IPS DF 19.7 (cell line): ENCODE results near the gene ADI1.
"Not testable (repeated sequence)": the region's sequence is repeated elsewhere in the genome, so short reads cannot be mapped to it uniquely, and the experiment has no call there.

ENCODE experiments used
- DNase-seq: peaks from one replicate; pipeline ENCODE4 v3.0.0-alpha.2; 2013; ENCODE audit warnings: low read depth, low spot score

The ADI1 gene

DNA sequence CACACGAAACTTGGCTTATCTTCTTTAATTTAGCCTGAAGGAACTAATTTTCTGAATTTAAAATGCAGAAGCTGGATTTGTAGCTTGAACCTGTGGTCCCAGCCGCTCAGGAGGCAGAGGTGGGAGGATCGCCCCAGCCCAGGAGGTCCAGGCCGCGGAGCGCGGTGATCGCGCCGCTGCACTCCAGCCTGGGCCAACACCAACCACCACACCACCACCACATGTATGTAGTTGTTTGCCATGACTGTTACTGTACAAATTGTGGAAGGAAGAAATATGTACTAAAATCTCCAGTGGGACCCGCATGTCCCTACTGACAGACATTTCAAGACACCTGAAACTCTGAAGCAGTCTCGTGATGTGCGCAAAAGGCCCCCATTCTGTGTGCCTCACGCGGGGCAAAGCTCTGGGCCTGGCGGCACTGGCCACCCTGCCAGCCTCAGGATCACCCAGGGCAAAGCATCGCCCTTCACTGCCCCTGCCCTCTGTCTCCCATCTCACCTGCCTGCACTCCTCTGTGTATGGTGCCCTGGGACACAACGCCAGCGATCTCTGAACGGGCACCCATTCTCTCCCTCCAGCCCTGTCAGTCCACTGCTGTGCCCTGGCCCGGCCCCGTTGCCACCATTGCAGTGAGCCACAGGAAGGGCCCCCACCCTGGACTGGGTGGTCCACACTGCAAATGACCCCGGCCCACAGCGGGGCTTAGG lies 10.1 kb upstream of the ADI1 start:
- no peak for DNase-seq

- no peak for DNase-seq
These were observed 8.8 kb upstream of the ADI1 start for GRCh38 chr2:3527886-3528785.

DNA sequence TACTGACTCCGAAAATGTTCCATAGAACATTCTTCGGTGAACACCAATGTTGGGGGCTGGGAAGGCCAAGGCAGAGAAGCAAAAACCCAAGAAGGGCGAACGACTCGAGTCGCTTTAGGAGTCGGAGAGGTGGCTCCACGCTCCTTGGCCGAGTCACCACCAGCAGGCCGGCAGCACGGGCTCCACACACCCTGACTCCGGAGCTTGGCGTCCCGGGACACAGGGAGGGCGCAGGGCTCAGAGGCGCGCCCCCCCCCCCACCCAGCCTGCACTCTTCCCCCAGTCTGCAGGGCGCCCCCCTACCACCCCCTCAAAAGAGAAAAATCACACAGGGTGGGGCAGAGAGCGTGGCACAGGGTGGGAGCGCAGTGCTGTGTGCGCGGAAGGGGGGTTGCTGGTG lies 7.5 kb upstream of the ADI1 start:
- DNase-seq = no peak

GRCh38 chr2:3523551-3524041 lies 4.3 kb upstream of the ADI1 start:
- DNase-seq = no peak

- DNase-seq = no peak
These were observed 3.7 kb upstream of the ADI1 start for GRCh38 chr2:3522961-3523421.

DNA sequence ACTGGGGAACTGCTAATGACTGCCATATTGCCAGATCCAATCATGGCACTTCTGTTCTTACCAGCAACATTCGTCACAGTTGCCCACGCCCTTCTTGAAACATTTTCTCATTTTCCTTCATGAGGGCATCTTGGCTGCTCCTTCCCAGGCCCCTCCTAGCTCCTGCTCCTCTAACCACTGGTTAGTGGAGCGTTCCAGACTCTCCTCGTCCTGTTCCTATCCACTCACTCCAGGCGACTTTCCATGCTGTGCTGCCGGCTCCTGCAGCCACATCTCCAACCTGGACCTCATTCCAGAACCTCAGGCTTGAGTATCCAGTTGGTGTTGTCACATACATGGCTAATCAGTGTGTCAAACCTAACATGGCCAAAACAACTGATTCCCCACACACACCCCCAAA lies 1.3 kb upstream of the ADI1 start:
- no peak for DNase-seq

DNA sequence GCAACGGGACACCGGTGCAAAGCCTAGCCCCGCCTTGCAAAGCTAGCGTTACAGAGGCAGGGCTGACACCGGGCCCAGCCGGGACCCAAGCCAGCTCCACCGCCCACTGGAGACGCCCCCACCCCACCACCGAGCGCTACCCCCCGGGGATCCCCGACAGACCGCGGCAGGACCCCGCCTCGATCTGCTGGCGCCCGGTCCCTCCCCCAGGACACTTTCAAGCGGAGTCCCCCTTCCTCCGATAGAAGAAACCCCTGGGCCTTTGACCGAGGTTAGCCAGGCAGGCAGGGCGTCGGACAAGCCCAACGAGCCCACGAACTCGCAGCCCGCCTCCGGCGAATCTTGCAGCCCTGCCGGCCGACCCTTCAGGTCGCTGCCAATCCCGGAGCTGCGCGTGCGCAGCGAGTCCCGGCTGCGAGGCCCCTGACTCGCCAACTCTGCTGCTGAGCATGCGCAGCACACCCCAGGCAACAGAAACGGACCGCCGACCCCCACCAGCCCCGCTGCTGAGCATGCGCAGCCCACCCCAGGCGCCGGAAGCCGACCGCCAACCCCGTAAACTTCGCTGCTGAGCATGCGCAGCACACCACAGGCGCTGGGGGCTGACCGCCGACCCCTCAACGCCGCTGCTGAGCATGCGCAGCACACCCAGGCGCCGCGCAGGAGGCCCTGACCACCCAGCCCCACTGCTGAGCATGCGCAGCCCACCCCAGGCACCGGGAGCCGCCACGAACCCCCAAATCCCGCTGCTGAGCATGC lies 656 bp downstream of the ADI1 start:
- peak; percentile 78 for DNase-seq

DNA sequence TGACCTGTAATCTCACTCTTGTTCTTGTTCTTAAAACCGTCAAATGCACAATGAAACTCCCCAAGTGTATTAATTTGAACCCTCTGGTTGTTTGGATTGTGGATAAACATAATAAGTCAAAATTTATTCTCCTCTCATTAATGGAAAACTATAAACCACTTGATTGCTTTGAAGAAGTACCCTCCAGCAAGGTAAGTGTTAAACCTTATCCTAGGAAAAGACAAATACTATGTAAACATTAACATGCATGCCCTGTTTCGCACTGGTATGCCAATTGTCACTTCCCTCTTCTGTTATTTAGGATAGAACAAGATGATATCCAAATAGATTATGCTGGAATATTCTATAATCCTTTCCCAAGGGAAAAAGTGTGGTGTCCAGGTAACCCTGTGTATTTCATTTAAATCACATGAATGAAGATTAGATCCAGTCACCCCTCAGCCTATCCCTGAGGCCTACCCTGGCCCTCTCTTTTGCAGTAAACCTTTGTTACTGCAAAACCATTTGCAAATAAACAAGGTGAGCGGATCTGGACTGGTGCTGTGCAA lies 1.3 kb downstream of the ADI1 start:
- DNase-seq = no peak

DNA sequence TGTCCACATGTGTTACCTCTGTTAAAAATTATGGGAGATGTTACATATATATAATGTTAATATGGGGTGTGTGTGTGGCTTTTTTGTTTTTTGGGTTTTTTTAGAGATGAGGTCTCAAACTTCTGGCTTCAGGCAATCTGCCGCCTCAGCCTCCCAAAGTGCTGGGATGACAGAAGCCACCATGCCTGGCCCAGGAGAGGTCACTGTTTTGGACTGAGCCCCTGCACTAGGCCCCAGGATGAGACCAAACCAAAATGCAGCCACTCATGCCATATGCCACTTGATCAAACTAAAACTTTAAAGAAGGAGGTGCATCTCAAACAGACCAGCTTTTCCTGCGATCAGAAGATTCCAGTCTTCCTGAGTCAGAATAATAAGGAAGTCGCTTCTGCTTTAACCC lies 2.5 kb downstream of the ADI1 start:
- no peak for DNase-seq

GRCh38 chr2:3515438-3515837 lies 3.9 kb downstream of the ADI1 start:
- DNase-seq = not testable (repeated sequence)

GRCh38 chr2:3513026-3513810 lies 6.1 kb downstream of the ADI1 start:
- no peak for DNase-seq

DNA sequence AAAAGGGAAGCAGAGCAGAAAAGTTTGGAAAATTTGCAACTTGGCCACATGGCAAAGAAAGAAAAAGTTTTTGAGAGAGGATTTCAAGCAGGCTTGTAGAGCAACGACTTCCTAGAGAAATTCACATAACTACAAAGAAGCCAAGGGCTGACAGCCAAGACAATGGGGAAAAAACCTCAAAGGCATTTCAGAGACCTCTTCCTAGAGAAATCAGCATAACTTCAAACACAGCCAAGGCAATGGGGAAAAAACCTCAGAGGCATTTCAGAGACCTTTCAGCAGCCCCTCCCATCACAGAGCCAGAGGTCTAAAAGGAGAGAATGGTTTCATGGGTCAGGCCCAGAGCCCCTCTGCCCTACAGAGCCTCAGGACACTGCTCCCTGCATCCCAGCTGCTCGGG lies 7.2 kb downstream of the ADI1 start:
- no peak for DNase-seq

DNA sequence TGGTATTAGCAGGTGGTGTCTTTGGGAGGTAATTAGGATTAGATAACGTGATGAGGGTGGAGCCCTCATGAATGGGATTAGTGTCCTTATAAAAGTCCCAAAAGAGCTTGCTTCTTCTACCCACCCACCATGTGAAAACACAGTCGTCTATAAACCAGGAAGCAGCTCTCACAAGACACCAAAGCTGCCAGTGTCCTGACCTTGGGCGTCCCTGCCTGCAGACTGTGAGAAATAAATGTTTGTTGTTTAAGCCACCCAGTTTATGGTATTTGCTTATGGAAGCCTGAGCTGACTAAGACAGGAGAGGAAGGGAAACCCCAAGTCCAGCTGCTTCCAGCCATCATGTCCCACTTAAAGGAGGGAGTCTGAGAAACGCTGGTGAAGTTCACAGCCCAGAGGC lies 13.6 kb downstream of the ADI1 start:
- no peak for DNase-seq

DNA sequence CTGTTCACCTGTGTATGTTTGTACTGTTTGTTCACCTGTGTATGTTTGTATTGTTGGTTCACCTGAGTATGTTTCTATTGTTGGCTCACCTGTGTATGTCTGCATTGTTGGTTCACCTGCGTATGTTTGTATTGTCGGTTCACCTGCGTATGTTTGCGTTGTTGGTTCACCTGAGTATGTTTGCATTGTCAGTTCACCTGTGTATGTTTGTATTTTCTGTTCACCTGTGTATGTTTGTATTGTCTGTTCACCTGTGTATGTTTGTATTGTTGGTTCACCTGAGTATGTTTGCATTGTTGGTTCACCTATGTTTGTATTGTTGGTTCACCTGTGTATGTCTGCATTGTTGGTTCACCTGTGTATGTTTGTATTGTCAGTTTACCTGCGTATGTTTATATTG lies 14.6 kb downstream of the ADI1 start:
- DNase-seq = no peak

GRCh38 chr2:3503483-3503882 lies 15.8 kb downstream of the ADI1 start:
- no peak for DNase-seq

- DNase-seq = no peak
These were observed 16.3 kb downstream of the ADI1 start for GRCh38 chr2:3503046-3503445.

- DNase-seq = no peak
These were observed 18.9 kb downstream of the ADI1 start for GRCh38 chr2:3500326-3500899.

DNA sequence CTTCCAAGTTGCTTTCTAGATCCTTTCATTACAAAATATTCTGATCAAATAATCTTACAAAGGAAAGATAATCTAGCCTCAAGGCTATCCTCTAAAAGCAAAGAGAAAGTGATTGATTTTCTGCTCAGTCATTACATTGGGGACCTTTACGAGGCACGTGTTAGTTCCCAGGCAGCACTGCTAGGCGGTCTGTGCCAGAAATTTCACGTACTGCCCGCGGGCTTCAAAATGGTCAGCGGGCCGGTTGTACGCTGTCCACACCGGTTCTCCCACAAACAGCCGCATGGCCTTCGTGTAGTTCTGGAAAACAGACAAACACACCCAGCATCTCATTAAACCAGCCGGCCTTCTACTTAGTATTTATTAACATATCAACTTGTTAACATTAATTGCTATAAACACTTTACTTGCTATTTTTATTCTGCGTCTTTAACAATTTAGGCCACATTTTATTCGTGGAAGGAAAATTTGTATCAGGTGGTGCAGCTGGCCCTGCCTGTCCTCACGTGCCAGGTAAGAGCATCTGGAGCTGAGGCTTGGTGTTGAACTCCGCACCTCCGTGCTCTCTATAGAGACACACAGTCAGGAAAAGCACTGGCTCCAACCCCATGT lies 20.4 kb downstream of the ADI1 start:
- no peak for DNase-seq

DNA sequence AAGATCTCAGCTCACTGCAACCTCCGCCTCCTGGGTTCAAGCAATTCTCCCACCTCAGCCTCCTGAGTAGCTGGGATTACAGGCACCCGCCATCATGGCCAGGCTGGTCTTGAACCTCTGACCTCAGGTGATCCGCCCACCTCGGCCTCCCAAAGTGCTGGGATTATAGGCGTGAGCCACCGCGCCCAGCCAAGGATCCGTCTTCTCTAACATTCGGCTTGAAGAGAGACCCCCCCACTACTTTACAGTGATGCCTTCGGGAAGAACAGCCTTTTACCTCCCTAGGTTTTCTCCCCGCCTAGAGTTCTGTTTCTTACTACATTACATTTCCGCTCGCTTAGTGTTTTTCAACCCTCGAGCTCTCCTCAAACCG lies 22.6 kb downstream of the ADI1 start:
- DNase-seq = not testable (repeated sequence)

- no peak for DNase-seq
These were observed 24.2 kb downstream of the ADI1 start for GRCh38 chr2:3494984-3495666.
